Colonic mucosa (tissue), 4 donors: ENCODE results near the gene CCDC77. TPM values are rescaled to one million over a fixed set of nuclear protein-coding genes. Genes with fewer than 3 reads are reported as not detected.

Experiments
- DNase-seq: peaks from one replicate; pipeline ENCODE4 v3.0.0-alpha.2; 2020
- H3K27ac ChIP-seq: fragments of 200-600 bp; one replicate; pipeline ENCODE4 v1.8.0; 2021
- H3K27me3 ChIP-seq: fragments of 200-600 bp; one replicate; pipeline ENCODE4 v1.8.0; 2021
- H3K36me3 ChIP-seq: fragments of 200-600 bp; one replicate; pipeline ENCODE4 v1.8.0; 2021
- H3K4me1 ChIP-seq: fragments of 200-600 bp; one replicate; pipeline ENCODE4 v1.8.0; 2021; ENCODE audit warnings: mild to moderate bottlenecking
- H3K4me3 ChIP-seq: fragments of 200-600 bp; one replicate; pipeline ENCODE4 v1.8.0; 2021
- H3K9ac ChIP-seq, 2 donors: one replicate each; pipeline ENCODE4 v1.7.0; 2013; ENCODE audit warnings: control low read depth in 2 of 2, low read depth in 2 of 2, low read length in 2 of 2
- H3K9me3 ChIP-seq: fragments of 200-600 bp; one replicate; pipeline ENCODE4 v1.8.0; 2021
- CTCF ChIP-seq: fragments of 200-600 bp; IDR thresholded peaks from one replicate; pipeline ENCODE4 v1.8.0; 2022; ENCODE audit warnings: antibody characterized with exemption, mild to moderate bottlenecking
- intact Hi-C: fragments of 100-400 bp; cut with DNase I; formaldehyde crosslinking; loops from one replicate; pipeline ENCODE4 v1.14.1; 2022
- total RNA-seq, 2 donors: library from RNA; stranded (reverse); fragmentation: NEBNext Ultra II Directional in 1 of 2; extraction: Animal tissue kit (Norgen Biotek cat#: 25700) in 1 of 2; gene quantifications; one replicate each; pipeline ENCODE4 v1.2.1, GENCODE V29; 2021
- donor health status: healthy.
- donor health status: DM: no; HTN: no; CAD: no.
- donor health status: DM: no; HTN: no; CAD: no.

Gene CCDC77
- total RNA-seq, 2 donors from 2014 or later: 5.1 to 12.5 TPM

GRCh38 chr12:386651-387050 lies 14.8 kb upstream of the CCDC77 start:
- H3K27me3 ChIP-seq: no peaks in the 10 kb centered on the region
- no peaks in the 10 kb centered on the region for H3K9me3 ChIP-seq
- H3K36me3 ChIP-seq: peaks cover 6% of the 10 kb centered on the region
- H3K4me3 ChIP-seq: no peak overlapping the region
- H3K27ac ChIP-seq: no peak overlapping the region
- no peak for DNase-seq
- intact Hi-C loops: no loop called here
- TF ChIP-seq CTCF: no peak
- no peaks in the 10 kb centered on the region for H3K4me1 ChIP-seq
- H3K9ac ChIP-seq: no peak overlapping the region

- no peak for TF ChIP-seq CTCF
- peak overlapping the region; percentile 79 to 93 for H3K9ac ChIP-seq
- intact Hi-C loops: no loop called here
- H3K4me1 ChIP-seq: no peaks in the 10 kb centered on the region
- no peaks in the 10 kb centered on the region for H3K9me3 ChIP-seq
- no peak overlapping the region for H3K27ac ChIP-seq
- peaks cover 6% of the 10 kb centered on the region for H3K36me3 ChIP-seq
- DNase-seq: no peak
- H3K4me3 ChIP-seq: peak overlapping the region; percentile 78
- no peaks in the 10 kb centered on the region for H3K27me3 ChIP-seq
Measured at GRCh38 chr12:388012-388411, 13.4 kb upstream of the CCDC77 start.

- peak overlapping the region; percentile 79 to 93 for H3K9ac ChIP-seq
- no peaks in the 10 kb centered on the region for H3K9me3 ChIP-seq
- peak overlapping the region; percentile 78 for H3K4me3 ChIP-seq
- H3K4me1 ChIP-seq: no peaks in the 10 kb centered on the region
- TF ChIP-seq CTCF: no peak
- DNase-seq: peak; percentile 48
- no peaks in the 10 kb centered on the region for H3K27me3 ChIP-seq
- H3K27ac ChIP-seq: peak overlapping the region; percentile 83
- intact Hi-C loops: no loop called here
- peaks cover 6% of the 10 kb centered on the region for H3K36me3 ChIP-seq
Measured at GRCh38 chr12:388541-389141, 12.8 kb upstream of the CCDC77 start.

- Histone ChIP-seq H3K9me3 (no peaks in the 10 kb centered on the region), H3K27me3 (no peaks in the 10 kb centered on the region), H3K36me3 (no peaks in the 10 kb centered on the region), H3K27ac (peak within 1 kb of the TSS; percentile 83), H3K4me3 (peak within 1 kb of the TSS; percentile 78), H3K4me1 (no peaks in the 10 kb centered on the region), H3K9ac (peak within 1 kb of the TSS; percentile 79 to 93)
- no peak for TF ChIP-seq CTCF
- peak; percentile 93 for DNase-seq
- intact Hi-C loops: no loop called here
Measured at GRCh38 chr12:389142-390096, 12.0 kb upstream of the CCDC77 start, which contains the start of gene KDM5A. Gene KDM5A (minus strand): TSS chr12:389320. CDS start chr12:389091, 229 bp downstream.

GRCh38 chr12:400828-401227 lies 616 bp upstream of the CCDC77 start:
- Histone ChIP-seq H3K27me3 (no peaks in the 10 kb centered on the region), H3K27ac (no peak overlapping the region), H3K9me3 (no peaks in the 10 kb centered on the region), H3K4me3 (peak overlapping the region; percentile 92), H3K36me3 (no peaks in the 10 kb centered on the region), H3K4me1 (no peaks in the 10 kb centered on the region), H3K9ac (peak overlapping the region in 1 of 2 donors; percentile 72)
- no peak for TF ChIP-seq CTCF
- no peak for DNase-seq
- intact Hi-C loops: no loop called here
